Right atrium auricular region (tissue), 2 donors: ENCODE results near the gene BCORL1. TPM values are rescaled to one million over a fixed set of nuclear protein-coding genes. Genes with fewer than 3 reads are reported as not detected.
A peak's percentile ranks its signal among the peaks of the same experiment; 100 is the strongest.

Experiments
- DNase-seq: peaks from one replicate; pipeline ENCODE4 v3.0.0-alpha.2; 2019; ENCODE audit warnings: low spot score
- H3K27ac ChIP-seq, 2 donors: fragments of 200-600 bp; sonication (generic); 1 replicate in 1 of 2; 2 replicates in 1 of 2; pipeline ENCODE4 v1.5.1; 2016 to 2019
- H3K27me3 ChIP-seq, 2 donors: fragments of 200-600 bp; sonication (generic); one replicate each; pipeline versions ENCODE4 v1.5.1 to v1.6.0; 2017 to 2019
- H3K36me3 ChIP-seq: fragments of 200-600 bp; sonication (generic); one replicate; pipeline ENCODE4 v1.5.1; 2016
- H3K4me1 ChIP-seq, 2 donors: fragments of 200-600 bp; sonication (generic); one replicate each; pipeline versions ENCODE4 v1.5.1 to v1.6.0; 2017 to 2019
- H3K4me3 ChIP-seq, 2 donors: fragments of 200-600 bp; sonication (generic); 1 replicate in 1 of 2; 2 replicates in 1 of 2; pipeline ENCODE4 v1.5.1; 2017 to 2019; ENCODE audit warnings: mild to moderate bottlenecking in 1 of 2, moderate library complexity in 1 of 2
- H3K9me3 ChIP-seq, 2 donors: fragments of 200-600 bp; sonication (generic); one replicate each; pipeline ENCODE4 v1.5.1; 2019
- CTCF ChIP-seq, 2 donors: fragments of 200-600 bp; sonication (generic); IDR thresholded peaks; one replicate each; pipeline ENCODE4 v1.5.1; 2019; ENCODE audit warnings: antibody characterized with exemption in 2 of 2
- total RNA-seq, 2 donors: library from RNA; depleted of rRNA; stranded (reverse); fragments of >200 nt; gene quantifications; one replicate each; pipeline ENCODE4 v1.1.0, GENCODE V29; 2016

BCORL1 gene
- total RNA-seq, 2 donors from 2014 or later, result 3.1 to 7.5 TPM

- no peaks in the 10 kb centered on the region for H3K9me3 ChIP-seq
- H3K27ac ChIP-seq, result no peak overlapping the region
- no peak for DNase-seq
- no peak for TF ChIP-seq CTCF (IDR thresholded peaks at IDR 0.05)
- no peaks in the 10 kb centered on the region for H3K27me3 ChIP-seq
- H3K4me1 ChIP-seq, result no peaks in the 10 kb centered on the region
- no peak overlapping the region for H3K4me3 ChIP-seq
- H3K36me3 ChIP-seq, result peaks cover 37% of the 10 kb centered on the region
Observed at GRCh38 chrX:130020661-130021324, 38.4 kb downstream of the BCORL1 start.

- TF ChIP-seq CTCF (IDR thresholded peaks at IDR 0.05), result no peak
- Histone ChIP-seq H3K27me3 (no peaks in the 10 kb centered on the region), H3K36me3 (peaks cover 39% of the 10 kb centered on the region), H3K4me3 (no peak overlapping the region), H3K9me3 (no peaks in the 10 kb centered on the region), H3K27ac (no peak overlapping the region), H3K4me1 (no peaks in the 10 kb centered on the region)
- peak; percentile 77 for DNase-seq
Observed at GRCh38 chrX:130024127-130024526, 41.7 kb downstream of the BCORL1 start.

- no peaks in the 10 kb centered on the region for H3K9me3 ChIP-seq
- H3K27me3 ChIP-seq, result no peaks in the 10 kb centered on the region
Observed at GRCh38 chrX:130025256-130025655, 42.8 kb downstream of the BCORL1 start.

GRCh38 chrX:130027569-130027968, 45.1 kb downstream of the BCORL1 start:
- Histone ChIP-seq H3K4me3 (no peak overlapping the region), H3K36me3 (peaks cover 39% of the 10 kb centered on the region)
- TF ChIP-seq CTCF (IDR thresholded peaks at IDR 0.05), result no peak

More at GRCh38 chrX:130025256-130025655, 42.8 kb downstream of the BCORL1 start:
- Histone ChIP-seq H3K4me3 (no peak overlapping the region), H3K36me3 (peaks cover 50% of the 10 kb centered on the region), H3K27ac (no peak overlapping the region), H3K4me1 (no peaks in the 10 kb centered on the region)
- no peak for DNase-seq
- TF ChIP-seq CTCF (IDR thresholded peaks at IDR 0.05), result no peak

GRCh38 chrX:130028196-130028595, 45.8 kb downstream of the BCORL1 start:
- Histone ChIP-seq H3K27ac (no peak overlapping the region), H3K9me3 (no peaks in the 10 kb centered on the region), H3K27me3 (no peaks in the 10 kb centered on the region), H3K36me3 (peaks cover 34% of the 10 kb centered on the region), H3K4me1 (no peaks in the 10 kb centered on the region), H3K4me3 (no peak overlapping the region)
- peak; percentile 60 to 76 for TF ChIP-seq CTCF (IDR thresholded peaks at IDR 0.05)
- DNase-seq, result no peak

More at GRCh38 chrX:130027569-130027968, 45.1 kb downstream of the BCORL1 start:
- H3K9me3 ChIP-seq, result no peaks in the 10 kb centered on the region
- H3K27me3 ChIP-seq, result no peaks in the 10 kb centered on the region
- H3K27ac ChIP-seq, result no peak overlapping the region
- no peaks in the 10 kb centered on the region for H3K4me1 ChIP-seq
- no peak for DNase-seq

GRCh38 chrX:130030826-130031225, 48.4 kb downstream of the BCORL1 start:
- no peak for TF ChIP-seq CTCF (IDR thresholded peaks at IDR 0.05)
- H3K27me3 ChIP-seq, result no peaks in the 10 kb centered on the region
- no peak overlapping the region for H3K4me3 ChIP-seq
- no peak overlapping the region for H3K27ac ChIP-seq
- H3K9me3 ChIP-seq, result no peaks in the 10 kb centered on the region
- no peaks in the 10 kb centered on the region for H3K4me1 ChIP-seq
- peaks cover 19% of the 10 kb centered on the region for H3K36me3 ChIP-seq
- DNase-seq, result no peak
